HepG2 (cell line): Measurements from ENCODE around the gene DNAJB2. TPM values are rescaled to one million over a fixed set of nuclear protein-coding genes. Genes with fewer than 3 reads are reported as not detected.

ENCODE experiments used
- BCLAF1 ChIP-seq: fragments of 450-650 bp; IDR thresholded peaks from 2 replicates; pipeline ENCODE4 v1.6.1; 2017; ENCODE audit warnings: mild to moderate bottlenecking
- CBX2 ChIP-seq, 2 experiments: fragments of 200-600 bp in 1 of 2; sonication (generic); formaldehyde crosslinking in 1 of 2; IDR thresholded peaks; 2 replicates each; pipeline versions ENCODE4 v1.7.0 to v1.8.1; 2018 to 2022; ENCODE audit warnings: low read depth in 2 of 2, low read length in 1 of 2, mild to moderate bottlenecking in 1 of 2, missing genetic modification reagents in 1 of 2
- CCAR2 ChIP-seq: fragments of 200-400 bp; formaldehyde crosslinking; optimal IDR thresholded peaks from 2 replicates; pipeline ENCODE3; 2018; ENCODE audit warnings: low read depth, mild to moderate bottlenecking, low read length, moderate library complexity
- ELF4 ChIP-seq: sonication (generic); formaldehyde crosslinking; IDR thresholded peaks from 2 replicates; pipeline ENCODE4 v1.5.0; 2020; ENCODE audit warnings: missing genetic modification reagents, mild to moderate bottlenecking, moderate library complexity, borderline replicate concordance
- EZH2 ChIP-seq: conservative IDR thresholded peaks from 2 replicates; pipeline ENCODE4 v1.6.1; 2012; ENCODE audit warnings: mild to moderate bottlenecking, low read depth, low read length, moderate library complexity
- KDM6A ChIP-seq: IDR thresholded peaks from 2 replicates; pipeline ENCODE4 v1.6.1; 2016; ENCODE audit warnings: low read depth
- PRDM4 ChIP-seq: sonication (generic); formaldehyde crosslinking; IDR thresholded peaks from 2 replicates; pipeline ENCODE4 v1.9.0; 2021; ENCODE audit warnings: missing genetic modification reagents, borderline replicate concordance
- SMARCC2 ChIP-seq: fragments of 450-650 bp; IDR thresholded peaks from 2 replicates; pipeline ENCODE4 v1.6.1; 2017; ENCODE audit warnings: antibody characterized with exemption, mild to moderate bottlenecking
- SNAPC2 ChIP-seq: sonication (generic); formaldehyde crosslinking; IDR thresholded peaks from 2 replicates; pipeline ENCODE4 v1.8.1; 2022; ENCODE audit warnings: mild to moderate bottlenecking, missing genetic modification reagents
- TIGD3 ChIP-seq: sonication (generic); formaldehyde crosslinking; IDR thresholded peaks from 2 replicates; pipeline ENCODE4 v1.5.1; 2020; ENCODE audit warnings: mild to moderate bottlenecking, missing genetic modification reagents, borderline replicate concordance
- ZBTB20 ChIP-seq: sonication (generic); formaldehyde crosslinking; IDR thresholded peaks from 2 replicates; pipeline ENCODE4 v1.8.1; 2023; ENCODE audit warnings: missing genetic modification reagents, low read depth, mild to moderate bottlenecking, borderline replicate concordance
- ZBTB4 ChIP-seq: sonication (generic); formaldehyde crosslinking; IDR thresholded peaks from 2 replicates; pipeline ENCODE4 v1.4.0; 2020; ENCODE audit warnings: missing genetic modification reagents, mild to moderate bottlenecking, borderline replicate concordance
- ZNF235 ChIP-seq: sonication (generic); formaldehyde crosslinking; IDR thresholded peaks from 2 replicates; pipeline ENCODE4 v1.8.1; 2023; ENCODE audit warnings: mild to moderate bottlenecking, missing genetic modification reagents, borderline replicate concordance
- ZNF501 ChIP-seq: sonication (generic); formaldehyde crosslinking; IDR thresholded peaks from 2 replicates; pipeline ENCODE4 v1.5.1; 2020; ENCODE audit warnings: mild to moderate bottlenecking, moderate library complexity, missing genetic modification reagents
- ZNF652 ChIP-seq: IDR thresholded peaks from 2 replicates; pipeline ENCODE4 v1.6.1; 2016; ENCODE audit warnings: low read depth, borderline replicate concordance
- ZNF709 ChIP-seq: sonication (generic); formaldehyde crosslinking; IDR thresholded peaks from 2 replicates; pipeline ENCODE4 v1.5.0; 2020; ENCODE audit warnings: mild to moderate bottlenecking, missing genetic modification reagents
- ZNF768 ChIP-seq: sonication (generic); formaldehyde crosslinking; IDR thresholded peaks from 2 replicates; pipeline ENCODE4 v1.4.0; 2020; ENCODE audit warnings: missing genetic modification reagents
- polyA plus RNA-seq, 8 experiments: library from polyadenylated mRNA; depleted of rRNA in 3 of 8; stranded (reverse) in 7 of 8; unstranded in 1 of 8; fragments of >200 nt; fragmentation: Illumina TruSeq in 4 of 8; extraction: Trizol in 4 of 8; gene quantifications; 2 replicates each; pipeline versions ENCODE4 v1.2.1 to v1.2.3, GENCODE V29; 2011 to 2016; ENCODE audit warnings: low read depth in 4 of 8, missing spikeins in 1 of 8, mixed read lengths in 1 of 8; ENCODE audit not compliant: insufficient read depth in 1 of 8
- total RNA-seq, 5 experiments: library from RNA; depleted of rRNA; stranded (reverse); fragments of >200 nt; fragmentation: Illumina TruSeq; extraction: Trizol; gene quantifications; 2 replicates each; pipeline ENCODE4 v1.2.3, GENCODE V29; 2016; ENCODE audit warnings: low read depth in 1 of 5

DNAJB2 gene
- total and polyA plus RNA-seq, 2 of the 13 experiments (the other 11 are each of a cell fraction or from before 2014, with no cell fraction given) = 21.3 to 31.1 TPM

- TF ChIP-seq ZBTB4 (CRISPR knock-in tag) (no peak), PRDM4 (CRISPR knock-in tag) (no peak; the same call in 1 of the 2 replicates), ZNF501 (CRISPR knock-in tag) (peak; percentile 75; the same call in 1 of the 2 replicates), KDM6A (CRISPR knock-in tag) (peak; percentile 73), EZH2 (no peak), ZBTB20 (peak; percentile 93), ZNF652 (CRISPR knock-in tag) (no peak; the same call in 1 of the 2 replicates), ZNF709 (CRISPR knock-in tag) (peak; percentile 93; the same call in 1 of the 2 replicates), SNAPC2 (CRISPR knock-in tag) (peak; percentile 95), SMARCC2 (no peak), TIGD3 (CRISPR knock-in tag) (no peak), CCAR2 (no peak), ZNF768 (CRISPR knock-in tag) (peak; percentile 78; the same call in 1 of the 2 replicates), CBX2 (IDR thresholded peaks at IDR 0.05; ENCODE audit: low read depth, low read length) (no peak), CBX2 (CRISPR knock-in tag; IDR thresholded peaks at IDR 0.05; ENCODE audit: low read depth) (no peak), ZNF235 (no peak), ELF4 (CRISPR knock-in tag) (peak; percentile 93), BCLAF1 (no peak)
Observed at GRCh38 chr2:219249203-219249980, 29.8 kb upstream of the DNAJB2 start (continued).
